ENCODE results near the gene PTPRN2. TPM values are rescaled to one million over a fixed set of nuclear protein-coding genes. Genes with fewer than 3 reads are reported as not detected.

PTPRN2 gene
- total RNA-seq, 1 experiment from 2014 or later, result 2.1 TPM

- Histone ChIP-seq H3K27ac (ENCODE audit: low read depth, low read length) (no peak overlapping the region), H3K36me3 (ENCODE audit: control insufficient read depth in 1 of 2, insufficient read depth in 2 of 2, low read length in 2 of 2) (no peaks in the 10 kb centered on the region), H3K4me3 (replicated peaks in 1 of 2; ENCODE audit: low read depth in 1 of 2, low read length in 2 of 2) (no peak overlapping the region), H2AFZ (ENCODE audit: low read depth, low read length, poor library complexity, severe bottlenecking) (no peak overlapping the region), H3K9me3 (ENCODE audit: control insufficient read depth in 1 of 2, insufficient read depth in 1 of 2, low read depth in 1 of 2, low read length in 2 of 2) (no peaks in the 10 kb centered on the region), H3K9ac (ENCODE audit: low read length) (no peak overlapping the region), H3K79me2 (ENCODE audit: insufficient read depth, low read length) (no peaks in the 10 kb centered on the region), H3K4me1 (ENCODE audit: control insufficient read depth in 1 of 2, insufficient read depth in 2 of 2, low read length in 2 of 2) (peaks cover 0 to 7% of the 10 kb centered on the region in 2 experiments; a peak in 2 of 4 replicates), H3K9me2 (ENCODE audit: insufficient read depth) (no peaks in the 10 kb centered on the region), H3K4me2 (ENCODE audit: low read length) (no peak overlapping the region), H4K20me1 (ENCODE audit: insufficient read depth) (no peaks in the 10 kb centered on the region), H3K27me3 (ENCODE audit: insufficient read depth, low read length) (peaks cover 13% of the 10 kb centered on the region; the same call in 1 of the 2 replicates)
- intact Hi-C loops (cut with micrococcal nuclease), result no loop called here
- TF ChIP-seq RAD21 (IDR thresholded peaks at IDR 0.05; ENCODE audit: low read depth) (no peak), TCF7L2 (IDR thresholded peaks at IDR 0.05; ENCODE audit: borderline replicate concordance, extremely low read depth, insufficient read depth, insufficient read length) (no peak), SIN3A (IDR thresholded peaks at IDR 0.05; ENCODE audit: low read depth) (no peak)
- CTCF ChIA-PET, result no interaction called here
- no peak for DNase-seq (ENCODE audit: low read depth, low spot score)
- ATAC-seq, result no peak
- POLR2A ChIA-PET, result no interaction called here
- RAD21 ChIA-PET (ENCODE audit: low non-redundant PET in 1 of 2, low total read pairs in 2 of 2, uncharacterized antibody in 2 of 2, unreplicated experiment in 2 of 2), result no interaction called here
- no TSS peak for BruUV-seq (replicated peaks)
Observed at GRCh38 chr7:157909370-157909769, 678.3 kb downstream of the PTPRN2 start.

GRCh38 chr7:157908006-157908782 lies 679.4 kb downstream of the PTPRN2 start:
- intact Hi-C loops (cut with micrococcal nuclease), result no loop called here
- RAD21 ChIA-PET (ENCODE audit: low non-redundant PET in 1 of 2, low total read pairs in 2 of 2, uncharacterized antibody in 2 of 2, unreplicated experiment in 2 of 2), result no interaction called here

More at GRCh38 chr7:157908006-157908782, 679.4 kb downstream of the PTPRN2 start:
- no peak overlapping the region for H2AFZ ChIP-seq (ENCODE audit: low read depth, low read length, poor library complexity, severe bottlenecking)
- POLR2A ChIA-PET, result no interaction called here
- H3K9me2 ChIP-seq (ENCODE audit: insufficient read depth), result no peaks in the 10 kb centered on the region
- ATAC-seq, result no peak
- no peak overlapping the region for H3K9ac ChIP-seq (ENCODE audit: low read length)
- CTCF ChIA-PET, result no interaction called here
- no peak for DNase-seq (ENCODE audit: low read depth, low spot score)
- no peak overlapping the region for H3K4me3 ChIP-seq (replicated peaks in 1 of 2; ENCODE audit: low read depth in 1 of 2, low read length in 2 of 2)
- no TSS peak for BruUV-seq (replicated peaks)
- H3K36me3 ChIP-seq (ENCODE audit: control insufficient read depth in 1 of 2, insufficient read depth in 2 of 2, low read length in 2 of 2), result no peaks in the 10 kb centered on the region
- no peaks in the 10 kb centered on the region for H4K20me1 ChIP-seq (ENCODE audit: insufficient read depth)
- no peaks in the 10 kb centered on the region for H3K79me2 ChIP-seq (ENCODE audit: insufficient read depth, low read length)
- H3K4me2 ChIP-seq (ENCODE audit: low read length), result no peak overlapping the region
- H3K27ac ChIP-seq (ENCODE audit: low read depth, low read length), result no peak overlapping the region
- H3K9me3 ChIP-seq (ENCODE audit: control insufficient read depth in 1 of 2, insufficient read depth in 1 of 2, low read depth in 1 of 2, low read length in 2 of 2), result no peaks in the 10 kb centered on the region
- H3K4me1 ChIP-seq (ENCODE audit: control insufficient read depth in 1 of 2, insufficient read depth in 2 of 2, low read length in 2 of 2), result peaks cover 0 to 7% of the 10 kb centered on the region in 2 experiments; a peak in 2 of 4 replicates
- H3K27me3 ChIP-seq (ENCODE audit: insufficient read depth, low read length), result peaks cover 10% of the 10 kb centered on the region; the same call in 1 of the 2 replicates
- TF ChIP-seq MAX (IDR thresholded peaks at IDR 0.05) (no peak), SP1 (IDR thresholded peaks at IDR 0.05; ENCODE audit: low read depth) (no peak), EZH2phosphoT487 (IDR thresholded peaks at IDR 0.05; ENCODE audit: borderline replicate concordance) (no peak), CBX3 (IDR thresholded peaks at IDR 0.05; ENCODE audit: low read depth) (no peak), TCF7L2 (IDR thresholded peaks at IDR 0.05; ENCODE audit: borderline replicate concordance, extremely low read depth, insufficient read depth, insufficient read length) (no peak), REST (IDR thresholded peaks at IDR 0.05; ENCODE audit: low read depth) (no peak), JUND (IDR thresholded peaks at IDR 0.05) (no peak), ZNF274 (IDR thresholded peaks at IDR 0.05; ENCODE audit: low read depth, low read length) (no peak)
